Neuronal stem cell (in vitro differentiated cells): Measurements from ENCODE around the gene ABCC2.
"Not testable (repeated sequence)": the region's sequence is repeated elsewhere in the genome, so short reads cannot be mapped to it uniquely, and the experiment has no call there.

Experiments
- DNase-seq: peaks from one replicate; pipeline ENCODE4 v3.0.0-alpha.2; 2013; ENCODE audit warnings: low spot score
- H2AFZ ChIP-seq: one replicate; pipeline ENCODE4 v1.6.1; 2013; ENCODE audit warnings: mild to moderate bottlenecking, low read length, inconsistent platforms
- H2AK5ac ChIP-seq: 2 replicates; pipeline ENCODE4 v1.6.1; 2013; ENCODE audit warnings: low read depth, mild to moderate bottlenecking, inconsistent platforms, low read length, moderate library complexity, mixed read lengths
- H2BK120ac ChIP-seq: 2 replicates; pipeline ENCODE4 v1.6.1; 2013; ENCODE audit warnings: low read depth, mild to moderate bottlenecking, inconsistent platforms, low read length, moderate library complexity, mixed read lengths
- H2BK12ac ChIP-seq: one replicate; pipeline ENCODE4 v1.6.1; 2013; ENCODE audit warnings: low read length, inconsistent platforms
- H2BK15ac ChIP-seq: 2 replicates; pipeline ENCODE4 v1.6.1; 2013; ENCODE audit warnings: mild to moderate bottlenecking, low read length, inconsistent platforms, mixed read lengths
- H2BK5ac ChIP-seq: one replicate; pipeline ENCODE4 v1.6.1; 2013; ENCODE audit warnings: inconsistent platforms, mild to moderate bottlenecking, low read length, moderate library complexity
- H3K14ac ChIP-seq: one replicate; pipeline ENCODE4 v1.6.1; 2013; ENCODE audit warnings: low read length, inconsistent platforms
- H3K18ac ChIP-seq: 2 replicates; pipeline ENCODE4 v1.6.1; 2013; ENCODE audit warnings: low read length, inconsistent platforms
- H3K23ac ChIP-seq: 2 replicates; pipeline ENCODE4 v1.6.1; 2013; ENCODE audit warnings: low read depth, mild to moderate bottlenecking, mixed read lengths, low read length, inconsistent platforms; ENCODE audit not compliant: poor library complexity
- H3K27ac ChIP-seq: replicated peaks from 3 replicates; pipeline ENCODE4 v1.5.1; 2013; ENCODE audit warnings: low read length, inconsistent platforms
- H3K27me3 ChIP-seq, 3 experiments: 2 replicates each; pipeline ENCODE4 v1.6.1; 2013; ENCODE audit warnings: low read length in 3 of 3, mild to moderate bottlenecking in 2 of 3, inconsistent platforms in 1 of 3, low read depth in 1 of 3, mixed read lengths in 1 of 3, moderate library complexity in 1 of 3; ENCODE audit not compliant: control insufficient read depth in 3 of 3, insufficient read depth in 3 of 3
- H3K36me3 ChIP-seq, 2 donors: replicated peaks in 1 of 2; 2 replicates each; pipeline ENCODE4 v1.6.1; 2013; ENCODE audit warnings: low read length in 2 of 2; ENCODE audit not compliant: control insufficient read depth in 2 of 2, insufficient read depth in 2 of 2
- H3K4ac ChIP-seq: 2 replicates; pipeline ENCODE4 v1.6.1; 2013; ENCODE audit warnings: inconsistent platforms, mild to moderate bottlenecking, low read length, moderate library complexity
- H3K4me1 ChIP-seq, 2 donors: 1 replicate in 1 of 2; 2 replicates in 1 of 2; pipeline ENCODE4 v1.6.1; 2013; ENCODE audit warnings: low read length in 2 of 2, low read depth in 1 of 2; ENCODE audit not compliant: control insufficient read depth in 2 of 2, insufficient read depth in 1 of 2
- H3K4me2 ChIP-seq: one replicate; pipeline ENCODE4 v1.6.1; 2013; ENCODE audit warnings: mild to moderate bottlenecking, low read length, inconsistent platforms; ENCODE audit not compliant: insufficient read depth, poor library complexity, severe bottlenecking
- H3K4me3 ChIP-seq, 2 donors: 2 replicates each; pipeline ENCODE4 v1.5.1; 2013; ENCODE audit warnings: low read length in 2 of 2, mild to moderate bottlenecking in 2 of 2, inconsistent platforms in 1 of 2, moderate library complexity in 1 of 2
- H3K79me1 ChIP-seq: one replicate; pipeline ENCODE4 v1.6.1; 2013; ENCODE audit warnings: low read depth, mild to moderate bottlenecking, inconsistent platforms, low read length, moderate library complexity
- H3K9ac ChIP-seq: one replicate; pipeline ENCODE4 v1.6.1; 2013; ENCODE audit warnings: mild to moderate bottlenecking, low read depth, low read length, inconsistent platforms; ENCODE audit not compliant: poor library complexity
- H3K9me3 ChIP-seq, 2 donors: replicated peaks in 1 of 2; 2 replicates each; pipeline versions ENCODE3 to v1.6.1; 2013; ENCODE audit warnings: low read length in 2 of 2, mild to moderate bottlenecking in 2 of 2, inconsistent platforms in 1 of 2, low read depth in 1 of 2, mixed read lengths in 1 of 2, moderate library complexity in 1 of 2; ENCODE audit not compliant: control insufficient read depth in 2 of 2, insufficient read depth in 1 of 2
- H4K8ac ChIP-seq: one replicate; pipeline ENCODE4 v1.6.1; 2013; ENCODE audit warnings: low read depth, mild to moderate bottlenecking, inconsistent platforms, low read length, moderate library complexity
- H4K91ac ChIP-seq: one replicate; pipeline ENCODE4 v1.6.1; 2013; ENCODE audit warnings: low read length, low read depth, mild to moderate bottlenecking, inconsistent platforms; ENCODE audit not compliant: poor library complexity
- WGBS, 2 donors: extraction: QIAGEN DNeasy Blood & Tissue Kit; methylation state at CpG; one replicate each; pipeline ENCODE4 v1.1.7; 2013; ENCODE audit warnings: missing lambda C conversion rate in 2 of 2, mixed read lengths in 1 of 2; ENCODE audit not compliant: insufficient read length in 2 of 2, insufficient replicate concordance in 1 of 2; ENCODE audit errors: extremely low coverage in 2 of 2; 5-methylcytosine and 5-hydroxymethylcytosine counted together

ABCC2 gene

GRCh38 chr10:99835947-99836346 is 53.5 kb downstream of the ABCC2 start:
- Histone ChIP-seq H2AK5ac (no peak overlapping the region), H2BK15ac (no peak overlapping the region), H2BK120ac (no peak overlapping the region), H3K79me1 (no peaks in the 10 kb centered on the region), H3K18ac (no peak overlapping the region), H3K4me3 (no peak overlapping the region), H2AFZ (no peak overlapping the region), H3K4me1 (no peaks in the 10 kb centered on the region), H4K8ac (no peak overlapping the region), H3K27ac (no peak overlapping the region), H3K9ac (no peak overlapping the region), H3K9me3 (peaks cover 0 to 6% of the 10 kb centered on the region in 2 donors), H3K4ac (no peak overlapping the region), H3K4me2 (no peak overlapping the region), H2BK12ac (no peak overlapping the region), H2BK5ac (no peak overlapping the region), H3K36me3 (no peaks in the 10 kb centered on the region), H4K91ac (no peak overlapping the region), H3K23ac (no peak overlapping the region), H3K14ac (no peak overlapping the region), H3K27me3 (no peaks in the 10 kb centered on the region)
- WGBS, 2 donors = no CpG with 5 or more reads among the region's 8 CpGs
- no peak for DNase-seq

- no peak overlapping the region for H3K27ac ChIP-seq
- H3K18ac ChIP-seq = no peak overlapping the region
- H3K23ac ChIP-seq = no peak overlapping the region
- WGBS, 2 donors = no CpG with 5 or more reads among the region's 2 CpGs
- no peak overlapping the region for H3K4me3 ChIP-seq
- H3K36me3 ChIP-seq = no peaks in the 10 kb centered on the region
- H2BK12ac ChIP-seq = no peak overlapping the region
- H3K9me3 ChIP-seq = peaks cover 0 to 6% of the 10 kb centered on the region in 2 donors
- no peak overlapping the region for H3K4ac ChIP-seq
- no peak overlapping the region for H3K14ac ChIP-seq
- H2AFZ ChIP-seq = no peak overlapping the region
- H4K91ac ChIP-seq = no peak overlapping the region
- H3K79me1 ChIP-seq = no peaks in the 10 kb centered on the region
- no peak overlapping the region for H2AK5ac ChIP-seq
- H2BK5ac ChIP-seq = no peak overlapping the region
- H3K4me1 ChIP-seq = no peaks in the 10 kb centered on the region
- no peak overlapping the region for H3K4me2 ChIP-seq
- H3K9ac ChIP-seq = no peak overlapping the region
- H3K27me3 ChIP-seq = no peaks in the 10 kb centered on the region
- no peak for DNase-seq
- no peak overlapping the region for H4K8ac ChIP-seq
- H2BK120ac ChIP-seq = no peak overlapping the region
- H2BK15ac ChIP-seq = no peak overlapping the region
These were observed 54.3 kb downstream of the ABCC2 start for GRCh38 chr10:99836711-99837110.

- not testable (repeated sequence) for H4K91ac ChIP-seq, H4K8ac ChIP-seq, H2BK120ac ChIP-seq, H3K4ac ChIP-seq, H2AFZ ChIP-seq, H3K27me3 ChIP-seq, H3K9me3 ChIP-seq, DNase-seq, H3K23ac ChIP-seq, H3K14ac ChIP-seq, H3K27ac ChIP-seq, H3K79me1 ChIP-seq, H2BK15ac ChIP-seq, H3K4me2 ChIP-seq, H3K9ac ChIP-seq, H2AK5ac ChIP-seq, H2BK12ac ChIP-seq, H3K36me3 ChIP-seq, H2BK5ac ChIP-seq, H3K4me1 ChIP-seq, H3K4me3 ChIP-seq, H3K18ac ChIP-seq
- WGBS, 2 donors = no CpG with 5 or more reads among the region's 2 CpGs
These were observed 58.4 kb downstream of the ABCC2 start for GRCh38 chr10:99840859-99841258.

- no peak overlapping the region for H2AK5ac ChIP-seq
- H3K18ac ChIP-seq = no peak overlapping the region
- H3K9ac ChIP-seq = no peak overlapping the region
- H3K4me3 ChIP-seq = no peak overlapping the region
- H3K4ac ChIP-seq = no peak overlapping the region
- no peaks in the 10 kb centered on the region for H3K79me1 ChIP-seq
- no peak overlapping the region for H2BK12ac ChIP-seq
- H2BK15ac ChIP-seq = no peak overlapping the region
- H3K23ac ChIP-seq = no peak overlapping the region
- H3K4me2 ChIP-seq = no peak overlapping the region
- no peak overlapping the region for H2AFZ ChIP-seq
- no peak overlapping the region for H3K14ac ChIP-seq
- no peak for DNase-seq
- no peak overlapping the region for H2BK5ac ChIP-seq
- peaks cover 0 to 3% of the 10 kb centered on the region in 2 donors for H3K4me1 ChIP-seq
- H3K9me3 ChIP-seq = no peaks in the 10 kb centered on the region
- no peak overlapping the region for H3K27ac ChIP-seq
- H2BK120ac ChIP-seq = no peak overlapping the region
- no peaks in the 10 kb centered on the region for H3K36me3 ChIP-seq
- WGBS, 2 donors = no CpG with 5 or more reads among the region's 7 CpGs
- H3K27me3 ChIP-seq = no peaks in the 10 kb centered on the region
- H4K91ac ChIP-seq = no peak overlapping the region
- H4K8ac ChIP-seq = no peak overlapping the region
These were observed 59.3 kb downstream of the ABCC2 start for GRCh38 chr10:99841746-99842145.
